ENCODE results near the gene CDH1. TPM values are rescaled to one million over a fixed set of nuclear protein-coding genes. Genes with fewer than 3 reads are reported as not detected.
"Not testable (repeated sequence)": the region's sequence is repeated elsewhere in the genome, so short reads cannot be mapped to it uniquely, and the experiment has no call there.

Gene CDH1
- 0.36 and 0.73 TPM in 2 replicates for total RNA-seq

GRCh38 chr16:68737046-68737729 is at the start of gene CDH1:
Gene CDH1 (plus strand): TSS chr16:68737292. CDS start chr16:68737416, 124 bp downstream.
- intact Hi-C loops (cut with micrococcal nuclease): no loop called here

- intact Hi-C loops (cut with micrococcal nuclease): no loop called here
These were observed 47.2 kb upstream of the CDH1 start for GRCh38 chr16:68689921-68690320.

GRCh38 chr16:68695575-68695974 is 41.5 kb upstream of the CDH1 start:
- intact Hi-C loops (cut with micrococcal nuclease): no loop called here

- intact Hi-C loops (cut with micrococcal nuclease): no loop called here
These were observed 40.6 kb upstream of the CDH1 start for GRCh38 chr16:68696514-68696913.

GRCh38 chr16:68698091-68698490 is 39.0 kb upstream of the CDH1 start:
- intact Hi-C loops (cut with micrococcal nuclease): no loop called here

GRCh38 chr16:68700120-68700519 is 37.0 kb upstream of the CDH1 start:
- intact Hi-C loops (cut with micrococcal nuclease): no loop called here

- intact Hi-C loops (cut with micrococcal nuclease): no loop called here
These were observed 36.3 kb upstream of the CDH1 start for GRCh38 chr16:68700831-68701230.

- intact Hi-C loops (cut with micrococcal nuclease): loop anchor here (1.0 kb wide), 2 partner anchors 96 to 176 kb away; no protein-coding TSS in a partner anchor
These were observed 32.7 kb upstream of the CDH1 start for GRCh38 chr16:68704232-68704867.

- intact Hi-C loops (cut with micrococcal nuclease): no loop called here
These were observed 29.5 kb upstream of the CDH1 start for GRCh38 chr16:68707340-68708152.

- intact Hi-C loops (cut with micrococcal nuclease): no loop called here
These were observed 26.9 kb upstream of the CDH1 start for GRCh38 chr16:68710211-68710610.

GRCh38 chr16:68711421-68712139 is 25.5 kb upstream of the CDH1 start:
- intact Hi-C loops (cut with micrococcal nuclease): no loop called here

- intact Hi-C loops (cut with micrococcal nuclease): no loop called here
These were observed 23.7 kb upstream of the CDH1 start for GRCh38 chr16:68713361-68713760.

GRCh38 chr16:68715471-68715870 is 21.6 kb upstream of the CDH1 start:
- intact Hi-C loops (cut with micrococcal nuclease): no loop called here

- intact Hi-C loops (cut with micrococcal nuclease): not testable (repeated sequence)
These were observed 20.6 kb upstream of the CDH1 start for GRCh38 chr16:68716516-68716915.

- intact Hi-C loops (cut with micrococcal nuclease): no loop called here
These were observed 19.4 kb upstream of the CDH1 start for GRCh38 chr16:68717684-68718083.

GRCh38 chr16:68718590-68718989 is 18.5 kb upstream of the CDH1 start:
- intact Hi-C loops (cut with micrococcal nuclease): no loop called here

- intact Hi-C loops (cut with micrococcal nuclease): no loop called here
These were observed 17.1 kb upstream of the CDH1 start for GRCh38 chr16:68719993-68720489.

GRCh38 chr16:68722119-68723024 is 14.7 kb upstream of the CDH1 start:
- intact Hi-C loops (cut with micrococcal nuclease): no loop called here

GRCh38 chr16:68724797-68725196 is 12.3 kb upstream of the CDH1 start:
- intact Hi-C loops (cut with micrococcal nuclease): no loop called here

GRCh38 chr16:68728523-68728922 is 8.6 kb upstream of the CDH1 start:
- intact Hi-C loops (cut with micrococcal nuclease): no loop called here

Data from T-helper 2 cell treated with Interferon-gamma antibody and Interleukin-4, amounts not matched to agents 100 ng/mL and 5 ng/mL, for 36 hours (primary cell).